ENCODE measurements around the gene DUSP16. TPM values are rescaled to one million over a fixed set of nuclear protein-coding genes. Genes with fewer than 3 reads are reported as not detected.
"Not testable (repeated sequence)": the region's sequence is repeated elsewhere in the genome, so short reads cannot be mapped to it uniquely, and the experiment has no call there.

The DUSP16 gene
- total RNA-seq, 2 donors from 2014 or later = 81.1 to 94.8 TPM

GRCh38 chr12:12565971-12566370, 3.3 kb upstream of the DUSP16 start:
- H3K9me3 ChIP-seq (ENCODE audit: control insufficient read depth, low read length, poor library complexity, severe bottlenecking); DNase-seq; H3K36me3 Mint-ChIP-seq (ENCODE audit: low read depth); ATAC-seq; H3K4me1 Mint-ChIP-seq; H3K27ac Mint-ChIP-seq; H3K27me3 Mint-ChIP-seq; H3K4me3 Mint-ChIP-seq: not testable (repeated sequence)

- H3K4me3 Mint-ChIP-seq = no peak overlapping the region
- ATAC-seq (no peak), DNase-seq (no peak)
- H3K36me3 Mint-ChIP-seq (ENCODE audit: low read depth) = peaks cover 4% of the 10 kb centered on the region
- H3K9me3 ChIP-seq (ENCODE audit: control insufficient read depth, low read length, poor library complexity, severe bottlenecking) = no peaks in the 10 kb centered on the region
- no peaks in the 10 kb centered on the region for H3K27me3 Mint-ChIP-seq
- H3K27ac Mint-ChIP-seq = no peak overlapping the region
- peaks cover 8% of the 10 kb centered on the region for H3K4me1 Mint-ChIP-seq
Observed at GRCh38 chr12:12564911-12565310, 2.2 kb upstream of the DUSP16 start.

- peaks cover 18% of the 10 kb centered on the region for H3K4me1 Mint-ChIP-seq
- no peaks in the 10 kb centered on the region for H3K27me3 Mint-ChIP-seq
- H3K36me3 Mint-ChIP-seq (ENCODE audit: low read depth) = peaks cover 11% of the 10 kb centered on the region
- H3K9me3 ChIP-seq (ENCODE audit: control insufficient read depth, low read length, poor library complexity, severe bottlenecking) = no peaks in the 10 kb centered on the region
- no peak for DNase-seq
- no peak for ATAC-seq
- H3K4me3 Mint-ChIP-seq = peak overlapping the region; percentile 89
- peak overlapping the region; percentile 97 for H3K27ac Mint-ChIP-seq
Observed at GRCh38 chr12:12563290-12563928, 746 bp upstream of the DUSP16 start.

- H3K4me3 Mint-ChIP-seq = peak overlapping the region; percentile 91
- H3K36me3 Mint-ChIP-seq (ENCODE audit: low read depth) = peaks cover 12% of the 10 kb centered on the region
- H3K27me3 Mint-ChIP-seq = no peaks in the 10 kb centered on the region
- DNase-seq = peak; percentile 22 to 37 (median 30)
- peak overlapping the region; percentile 97 for H3K27ac Mint-ChIP-seq
- peaks cover 27% of the 10 kb centered on the region for H3K4me1 Mint-ChIP-seq
- ATAC-seq = peak; percentile 0
- H3K9me3 ChIP-seq (ENCODE audit: control insufficient read depth, low read length, poor library complexity, severe bottlenecking) = no peaks in the 10 kb centered on the region
Observed at GRCh38 chr12:12562016-12562483, 613 bp downstream of the DUSP16 start.

GRCh38 chr12:12561371-12562015, 1.2 kb downstream of the DUSP16 start:
- H3K36me3 Mint-ChIP-seq (ENCODE audit: low read depth) = peaks cover 12% of the 10 kb centered on the region
- H3K27me3 Mint-ChIP-seq = no peaks in the 10 kb centered on the region
- H3K27ac Mint-ChIP-seq = peak overlapping the region; percentile 97
- H3K4me1 Mint-ChIP-seq = peaks cover 31% of the 10 kb centered on the region
- peak overlapping the region; percentile 91 for H3K4me3 Mint-ChIP-seq
- H3K9me3 ChIP-seq (ENCODE audit: control insufficient read depth, low read length, poor library complexity, severe bottlenecking) = no peaks in the 10 kb centered on the region
- DNase-seq (peak; percentile 25 to 38 (median 36)), ATAC-seq (peak; percentile 12)

- peak overlapping the region; percentile 91 for H3K4me3 Mint-ChIP-seq
- no peaks in the 10 kb centered on the region for H3K9me3 ChIP-seq (ENCODE audit: control insufficient read depth, low read length, poor library complexity, severe bottlenecking)
- DNase-seq = peak; percentile 18 to 54 (median 47)
- H3K27me3 Mint-ChIP-seq = no peaks in the 10 kb centered on the region
- peak overlapping the region; percentile 97 for H3K27ac Mint-ChIP-seq
- ATAC-seq = peak; percentile 69
- H3K36me3 Mint-ChIP-seq (ENCODE audit: low read depth) = peaks cover 12% of the 10 kb centered on the region
- peaks cover 31% of the 10 kb centered on the region for H3K4me1 Mint-ChIP-seq
Observed at GRCh38 chr12:12560587-12561370, 1.9 kb downstream of the DUSP16 start.

GRCh38 chr12:12559719-12560296, 2.9 kb downstream of the DUSP16 start:
- Mint-ChIP-seq H3K27me3 (no peaks in the 10 kb centered on the region), H3K4me3 (peak overlapping the region; percentile 93), H3K27ac (peak overlapping the region; percentile 97), H3K36me3 (ENCODE audit: low read depth) (peaks cover 13% of the 10 kb centered on the region), H3K4me1 (peaks cover 37% of the 10 kb centered on the region)
- H3K9me3 ChIP-seq (ENCODE audit: control insufficient read depth, low read length, poor library complexity, severe bottlenecking) = no peaks in the 10 kb centered on the region
- DNase-seq (no peak), ATAC-seq (no peak)

GRCh38 chr12:12558291-12558690, 4.4 kb downstream of the DUSP16 start:
- H3K4me1 Mint-ChIP-seq = peaks cover 39% of the 10 kb centered on the region
- no peaks in the 10 kb centered on the region for H3K9me3 ChIP-seq (ENCODE audit: control insufficient read depth, low read length, poor library complexity, severe bottlenecking)
- peak overlapping the region; percentile 93 for H3K4me3 Mint-ChIP-seq
- no peaks in the 10 kb centered on the region for H3K27me3 Mint-ChIP-seq
- ATAC-seq (no peak), DNase-seq (no peak)
- peak overlapping the region; percentile 97 for H3K27ac Mint-ChIP-seq
- peaks cover 14% of the 10 kb centered on the region for H3K36me3 Mint-ChIP-seq (ENCODE audit: low read depth)

- peaks cover 14% of the 10 kb centered on the region for H3K36me3 Mint-ChIP-seq (ENCODE audit: low read depth)
Observed at GRCh38 chr12:12557733-12558132, 4.9 kb downstream of the DUSP16 start.

GRCh38 chr12:12555656-12556055, 7.0 kb downstream of the DUSP16 start:
- Mint-ChIP-seq H3K27ac (no peak overlapping the region), H3K27me3 (no peaks in the 10 kb centered on the region), H3K36me3 (ENCODE audit: low read depth) (peaks cover 14% of the 10 kb centered on the region), H3K4me3 (no peak overlapping the region), H3K4me1 (peaks cover 37% of the 10 kb centered on the region)
- ATAC-seq (no peak), DNase-seq (no peak)
- no peaks in the 10 kb centered on the region for H3K9me3 ChIP-seq (ENCODE audit: control insufficient read depth, low read length, poor library complexity, severe bottlenecking)

More at GRCh38 chr12:12557733-12558132, 4.9 kb downstream of the DUSP16 start:
- Mint-ChIP-seq H3K27ac (peak overlapping the region; percentile 97), H3K4me1 (peaks cover 39% of the 10 kb centered on the region), H3K4me3 (peak overlapping the region; percentile 93), H3K27me3 (no peaks in the 10 kb centered on the region)
- no peaks in the 10 kb centered on the region for H3K9me3 ChIP-seq (ENCODE audit: control insufficient read depth, low read length, poor library complexity, severe bottlenecking)
- ATAC-seq = no peak
- no peak for DNase-seq

GRCh38 chr12:12553208-12553785, 9.4 kb downstream of the DUSP16 start:
- Mint-ChIP-seq H3K27me3 (no peaks in the 10 kb centered on the region), H3K36me3 (ENCODE audit: low read depth) (peaks cover 6% of the 10 kb centered on the region), H3K27ac (no peak overlapping the region), H3K4me1 (peaks cover 36% of the 10 kb centered on the region), H3K4me3 (no peak overlapping the region)
- no peaks in the 10 kb centered on the region for H3K9me3 ChIP-seq (ENCODE audit: control insufficient read depth, low read length, poor library complexity, severe bottlenecking)
- ATAC-seq = no peak
- no peak for DNase-seq

GRCh38 chr12:12551115-12551514, 11.5 kb downstream of the DUSP16 start:
- H3K27me3 Mint-ChIP-seq = no peaks in the 10 kb centered on the region
- ATAC-seq = no peak
- no peak overlapping the region for H3K4me3 Mint-ChIP-seq
- H3K4me1 Mint-ChIP-seq = peaks cover 39% of the 10 kb centered on the region
- peaks cover 2% of the 10 kb centered on the region for H3K36me3 Mint-ChIP-seq (ENCODE audit: low read depth)
- no peaks in the 10 kb centered on the region for H3K9me3 ChIP-seq (ENCODE audit: control insufficient read depth, low read length, poor library complexity, severe bottlenecking)
- no peak for DNase-seq
- H3K27ac Mint-ChIP-seq = peak overlapping the region; percentile 74

All from T-helper 17 cell (primary cell).